GM03348 (cell line): Measurements from ENCODE around the gene KLHDC7B.
"Not testable (repeated sequence)": the region's sequence is repeated elsewhere in the genome, so short reads cannot be mapped to it uniquely, and the experiment has no call there.

Experiments used
- DNase-seq: peaks from one replicate; pipeline ENCODE4 v3.0.0; 2012; ENCODE audit warnings: low spot score

KLHDC7B gene

GRCh38 chr22:50517495-50518260, 28.0 kb upstream of the KLHDC7B start:
- no peak for DNase-seq

- DNase-seq = no peak
Observed at GRCh38 chr22:50518606-50519005, 27.1 kb upstream of the KLHDC7B start.

- no peak for DNase-seq
Observed at GRCh38 chr22:50519151-50519550, 26.5 kb upstream of the KLHDC7B start.

DNA sequence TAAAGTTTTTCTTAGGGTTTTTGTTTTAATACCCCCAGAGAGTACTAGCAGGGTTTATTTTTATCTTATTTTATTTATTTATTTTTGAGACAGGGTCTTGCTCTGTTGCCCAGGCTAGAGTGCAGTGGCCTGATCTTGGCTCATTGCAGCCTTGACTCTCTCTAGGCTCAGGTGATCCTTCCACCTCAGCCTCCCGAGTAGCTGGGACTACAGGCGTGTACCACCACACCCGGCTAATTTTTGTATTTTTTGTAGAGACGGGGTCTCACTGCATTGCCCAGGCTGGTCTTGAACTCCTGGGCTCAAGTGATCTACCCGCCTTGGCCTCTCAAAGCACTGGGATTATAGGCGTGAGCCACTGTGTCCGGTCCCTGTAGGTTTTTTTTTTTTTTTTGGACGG, 25.5 kb upstream of the KLHDC7B start:
- not testable (repeated sequence) for DNase-seq

DNA sequence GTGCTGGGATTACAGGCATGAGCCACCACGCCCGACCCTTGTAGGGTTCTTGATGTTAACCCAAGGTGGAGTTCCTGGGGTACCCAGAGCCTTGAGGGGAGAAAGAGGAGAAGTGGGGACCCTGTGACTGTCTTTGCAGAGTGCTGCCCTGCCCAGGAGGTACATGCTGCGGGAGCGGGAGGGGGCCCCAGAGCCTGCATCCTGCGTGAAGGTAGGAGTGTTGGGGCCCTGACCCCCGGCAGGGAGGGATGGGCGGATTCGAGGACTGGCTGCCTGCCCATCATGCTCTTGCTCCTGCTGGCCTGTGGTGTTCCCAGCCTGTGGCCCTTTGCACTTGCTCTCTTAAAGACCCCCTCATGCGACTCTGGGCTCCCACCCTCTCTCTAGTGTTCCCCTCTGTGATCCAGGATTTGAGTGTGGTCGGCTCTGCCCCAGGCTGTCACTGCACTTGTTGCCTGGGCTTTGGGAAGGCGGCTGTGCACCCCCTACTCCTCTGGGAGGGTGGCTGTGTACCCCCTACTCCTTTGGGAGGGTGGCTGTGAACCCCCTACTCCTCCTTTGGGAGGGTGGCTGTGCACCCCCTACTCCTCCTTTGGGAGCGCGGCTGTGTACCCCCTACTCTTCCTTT, 24.8 kb upstream of the KLHDC7B start:
- no peak for DNase-seq

DNA sequence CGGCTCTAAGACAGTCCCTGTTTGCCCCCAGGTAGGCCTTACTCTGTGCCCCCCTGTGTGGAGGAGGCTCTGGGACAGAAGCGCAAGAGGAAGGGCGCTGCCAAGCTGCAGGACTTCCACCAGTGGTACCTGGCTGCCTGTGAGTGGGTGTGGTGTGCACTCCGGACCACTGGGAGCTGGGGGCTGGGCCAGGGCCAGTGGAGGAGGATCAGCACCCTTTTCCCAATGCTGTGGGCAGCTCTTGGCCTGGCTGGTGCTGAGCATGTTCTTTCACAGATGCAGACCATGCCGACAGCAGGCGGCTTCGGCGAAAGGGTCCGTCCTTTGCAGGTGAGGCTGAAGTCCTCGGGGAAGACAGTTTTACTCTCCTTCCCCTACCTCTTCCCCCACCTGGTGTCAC, 24.0 kb upstream of the KLHDC7B start:
- DNase-seq = no peak

GRCh38 chr22:50522208-50522805, 23.4 kb upstream of the KLHDC7B start:
- DNase-seq = no peak

GRCh38 chr22:50522806-50523438, 22.8 kb upstream of the KLHDC7B start:
- DNase-seq = no peak

DNA sequence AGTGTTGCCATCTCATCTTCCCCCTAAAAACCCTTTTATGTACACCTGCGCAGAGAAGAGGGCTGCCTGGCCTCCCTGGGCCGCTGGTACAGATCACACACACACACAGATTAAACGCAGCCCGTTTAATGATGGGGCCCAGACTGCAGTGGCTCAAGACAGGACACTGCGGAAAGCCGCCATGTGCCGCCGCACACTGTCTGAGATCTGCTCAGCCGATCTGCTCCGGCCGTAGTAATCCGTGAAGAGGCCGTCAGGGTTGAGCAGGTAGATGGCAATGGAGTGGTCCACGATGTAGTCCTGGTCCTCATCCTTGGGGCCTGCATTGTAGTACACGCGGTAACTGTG, 22.3 kb upstream of the KLHDC7B start:
- no peak for DNase-seq

DNA sequence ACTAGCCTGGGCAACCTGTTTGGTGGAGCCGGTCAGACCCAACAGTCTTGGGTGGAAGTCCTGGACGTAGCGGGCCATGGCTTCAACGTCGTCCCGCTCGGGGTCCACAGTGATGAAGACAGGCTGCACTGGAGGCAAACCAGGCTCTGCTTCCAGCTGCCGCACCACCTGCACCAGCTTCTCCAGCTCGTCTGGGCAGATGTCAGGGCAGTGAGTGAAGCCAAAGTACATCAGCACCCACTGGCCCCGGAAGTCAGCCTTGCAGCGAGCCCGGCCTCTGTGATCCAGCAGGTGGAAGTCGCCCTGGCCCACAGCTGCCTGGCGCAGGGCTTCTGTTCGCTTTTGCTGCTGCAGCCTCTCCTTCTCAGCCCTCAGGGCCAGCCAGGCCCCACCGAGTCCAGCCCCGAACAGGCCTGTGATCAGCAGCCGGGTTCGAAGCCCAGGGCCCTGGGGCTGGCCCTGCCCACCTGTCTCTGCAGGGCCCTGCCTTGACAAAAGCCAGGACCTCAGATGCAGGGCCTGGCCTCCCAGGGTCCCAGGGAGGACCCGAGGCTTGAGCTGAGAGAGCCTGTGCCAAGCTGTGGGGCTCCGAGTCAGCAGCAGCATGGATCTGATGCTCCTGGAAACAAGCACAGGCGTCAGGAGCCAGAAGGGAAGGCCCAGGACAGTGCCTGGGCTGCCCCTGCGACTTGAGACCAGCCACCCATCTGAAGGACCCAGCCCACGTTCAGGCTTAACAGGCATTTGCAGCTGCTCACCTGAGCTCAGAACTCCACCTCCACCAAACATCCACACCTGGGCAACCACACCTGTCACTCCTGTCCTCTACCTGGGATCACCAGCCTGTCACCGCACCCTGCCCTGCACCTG, 21.7 kb upstream of the KLHDC7B start:
- no peak for DNase-seq

- DNase-seq = no peak
Observed at GRCh38 chr22:50524676-50525103, 21.0 kb upstream of the KLHDC7B start.

GRCh38 chr22:50525104-50525857, 20.4 kb upstream of the KLHDC7B start, which contains the start of gene SCO2:
SCO2 (minus strand) TSS chr22:50525598; CDS start chr22:50524411, 1,187 bp downstream.
- peak; percentile 99 for DNase-seq

DNA sequence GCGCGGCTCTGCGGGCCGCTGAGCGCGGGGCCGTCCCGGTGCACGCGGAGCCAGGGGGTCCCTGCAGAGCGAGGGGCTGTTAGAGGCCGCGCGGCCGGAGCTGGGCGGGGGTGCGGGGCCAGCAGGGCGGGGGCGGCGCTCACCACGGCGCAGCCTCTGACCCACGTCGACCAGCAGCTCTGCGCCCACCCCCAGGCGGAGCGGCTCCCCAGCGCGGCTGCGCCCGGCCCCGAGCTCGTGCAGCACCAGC, 19.9 kb upstream of the KLHDC7B start:
- DNase-seq = no peak

DNA sequence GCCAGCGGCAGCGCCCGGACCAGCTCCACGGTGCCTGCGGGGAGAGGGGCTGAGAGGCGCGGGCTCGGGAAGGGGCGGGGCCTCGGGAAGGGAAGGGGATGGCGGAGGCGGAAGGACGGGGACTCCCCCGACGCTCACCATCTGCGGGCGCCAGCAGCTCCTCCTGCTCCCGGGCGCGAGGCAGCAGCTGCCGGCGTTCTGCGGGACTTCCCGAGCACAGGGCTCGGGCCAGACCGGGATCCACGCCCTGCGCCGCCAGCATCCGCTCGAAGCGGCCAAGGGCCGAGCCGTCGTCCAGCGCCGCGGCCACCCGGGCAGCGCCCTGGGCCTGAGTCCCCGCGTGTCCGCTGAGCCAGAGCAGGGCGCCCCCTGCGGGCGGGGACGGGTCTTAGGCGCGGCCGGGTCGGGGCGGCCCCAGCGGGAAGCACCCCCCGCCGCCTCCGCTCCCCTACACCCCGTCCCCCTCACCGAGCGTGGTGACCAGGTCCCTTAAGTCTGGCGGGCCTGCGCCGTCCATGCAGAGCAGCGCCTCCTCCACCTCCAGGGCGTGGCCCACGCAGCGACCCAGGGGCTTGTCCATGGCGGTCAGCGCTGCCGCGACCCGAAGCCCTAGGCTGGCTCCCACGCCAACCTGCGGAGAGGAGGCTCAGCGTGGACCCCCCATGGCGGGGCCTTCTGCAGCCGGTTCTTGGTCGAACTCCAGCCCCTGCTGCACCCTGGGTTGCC, 19.4 kb upstream of the KLHDC7B start:
- DNase-seq = peak; percentile 84

DNA sequence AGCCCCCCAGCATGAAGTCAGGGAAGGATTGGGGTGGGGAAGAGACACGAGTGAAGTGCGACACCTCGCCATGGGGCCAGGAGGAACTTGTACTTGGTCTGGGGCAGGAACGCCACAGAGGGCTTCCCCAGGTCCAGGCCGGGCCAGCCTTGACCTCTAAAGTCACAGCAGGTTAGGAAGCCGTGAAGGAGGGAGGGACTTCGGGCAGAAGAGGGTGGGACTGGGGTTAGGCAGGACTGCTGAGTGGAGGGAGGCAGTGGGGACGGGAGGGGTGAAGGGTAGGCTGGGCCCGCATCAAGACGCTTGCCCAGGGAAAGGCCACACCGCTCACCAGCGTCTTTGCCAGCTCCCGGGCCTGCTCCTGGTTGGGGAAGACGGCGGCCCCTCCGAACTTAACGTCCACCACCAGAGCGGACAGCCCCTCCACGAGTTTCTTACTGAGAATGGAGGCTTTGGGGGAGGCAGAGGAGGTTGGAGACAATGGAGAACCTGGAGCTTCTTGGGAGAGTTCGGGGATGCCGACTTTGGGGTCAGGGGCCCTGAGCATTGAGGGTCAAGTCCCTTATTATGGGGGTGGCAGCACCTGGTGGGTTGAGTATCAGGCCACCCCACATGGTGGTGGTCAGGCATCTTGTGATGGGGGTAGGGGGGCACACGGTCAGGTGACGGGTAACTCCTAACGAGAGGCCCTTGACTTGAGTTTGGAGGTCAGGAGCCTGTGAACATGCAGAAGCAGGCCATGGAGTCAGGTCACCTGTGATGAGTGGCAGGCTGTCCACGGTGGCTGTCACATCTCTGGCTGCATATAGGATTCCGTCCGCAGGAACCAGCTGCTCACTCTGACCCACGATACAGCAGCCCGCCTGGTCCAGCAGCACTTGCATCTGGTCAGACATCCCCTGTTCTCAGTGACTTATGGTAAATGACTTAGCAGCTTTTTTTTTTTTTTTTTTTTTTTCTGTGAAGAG, 18.6 kb upstream of the KLHDC7B start:
- DNase-seq = no peak

GRCh38 chr22:50527921-50528681, 17.6 kb upstream of the KLHDC7B start:
- no peak for DNase-seq

DNA sequence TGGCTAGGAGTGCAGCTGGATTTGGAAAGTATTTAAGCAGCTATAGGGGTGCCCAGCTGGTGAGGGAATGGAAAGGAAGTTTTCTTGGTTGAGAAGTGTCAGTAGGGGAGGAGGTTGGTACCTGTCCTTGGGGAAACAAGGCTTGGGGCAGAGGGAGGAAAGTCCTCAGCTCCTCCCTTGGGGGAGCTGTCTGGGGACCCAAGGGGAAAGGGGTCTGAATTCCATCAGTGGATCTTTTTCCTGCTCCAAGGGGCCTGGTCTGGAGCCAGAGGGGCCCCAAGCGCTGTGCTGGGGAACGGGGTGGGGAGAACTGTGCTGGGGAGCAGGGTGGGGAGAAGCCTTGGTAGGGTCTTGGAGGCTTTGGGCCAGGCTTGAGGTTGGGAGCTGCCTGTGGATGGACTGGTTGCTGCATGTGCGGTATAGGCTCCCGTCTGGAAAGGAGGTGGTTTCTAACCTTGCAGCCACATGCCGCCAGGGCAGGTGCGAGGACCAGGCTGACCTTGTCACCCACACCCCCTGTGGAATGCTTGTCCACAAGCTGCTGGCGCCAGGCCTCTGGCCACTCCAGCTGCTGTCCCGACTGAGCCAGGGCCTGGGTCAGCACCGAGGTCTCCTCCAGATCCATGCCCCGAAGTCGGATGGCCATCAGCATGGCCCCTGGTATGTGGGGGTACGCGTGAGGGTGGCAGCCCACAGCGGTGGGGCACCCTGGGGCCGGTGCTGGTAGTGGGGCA, 16.9 kb upstream of the KLHDC7B start:
- peak; percentile 5 for DNase-seq

- peak; percentile 15 for DNase-seq
Observed at GRCh38 chr22:50529416-50529896, 16.2 kb upstream of the KLHDC7B start.
